Panc1 (cell line): ENCODE measurements around the gene NT5C1A.

Source experiments
- SIN3A ChIP-seq: IDR thresholded peaks from 2 replicates; pipeline ENCODE4 v1.6.1; 2012; ENCODE audit warnings: low read depth, mild to moderate bottlenecking, low read length, moderate library complexity, borderline replicate concordance; ENCODE audit not compliant: insufficient read depth
- TF ChIP-seq, protein P1 (sequence below): fragments of 450-650 bp; IDR thresholded peaks from 2 replicates; pipeline ENCODE4 v1.5.1; 2017; ENCODE audit warnings: mild to moderate bottlenecking

DNA sequence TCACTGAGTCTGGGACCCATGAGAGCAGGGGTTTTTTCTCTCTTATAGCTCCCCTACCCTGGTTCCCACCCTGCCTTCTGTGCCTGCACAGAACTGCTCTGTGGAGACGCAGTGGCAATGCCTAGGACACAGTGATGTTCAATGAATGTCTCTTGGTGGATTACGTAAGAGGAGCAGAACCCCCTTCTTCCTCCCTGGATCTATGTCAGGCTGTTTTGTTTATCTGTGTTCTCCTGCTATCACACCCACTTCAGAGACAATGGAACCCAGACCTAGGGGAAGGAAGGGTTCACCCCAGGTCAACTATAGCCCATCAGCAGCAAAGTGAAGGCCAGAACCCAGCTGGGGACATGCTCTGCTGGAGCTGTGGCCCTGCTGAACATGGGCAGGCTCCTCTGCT is 17.3 kb upstream of the NT5C1A start:
- TF ChIP-seq, protein P1, sequence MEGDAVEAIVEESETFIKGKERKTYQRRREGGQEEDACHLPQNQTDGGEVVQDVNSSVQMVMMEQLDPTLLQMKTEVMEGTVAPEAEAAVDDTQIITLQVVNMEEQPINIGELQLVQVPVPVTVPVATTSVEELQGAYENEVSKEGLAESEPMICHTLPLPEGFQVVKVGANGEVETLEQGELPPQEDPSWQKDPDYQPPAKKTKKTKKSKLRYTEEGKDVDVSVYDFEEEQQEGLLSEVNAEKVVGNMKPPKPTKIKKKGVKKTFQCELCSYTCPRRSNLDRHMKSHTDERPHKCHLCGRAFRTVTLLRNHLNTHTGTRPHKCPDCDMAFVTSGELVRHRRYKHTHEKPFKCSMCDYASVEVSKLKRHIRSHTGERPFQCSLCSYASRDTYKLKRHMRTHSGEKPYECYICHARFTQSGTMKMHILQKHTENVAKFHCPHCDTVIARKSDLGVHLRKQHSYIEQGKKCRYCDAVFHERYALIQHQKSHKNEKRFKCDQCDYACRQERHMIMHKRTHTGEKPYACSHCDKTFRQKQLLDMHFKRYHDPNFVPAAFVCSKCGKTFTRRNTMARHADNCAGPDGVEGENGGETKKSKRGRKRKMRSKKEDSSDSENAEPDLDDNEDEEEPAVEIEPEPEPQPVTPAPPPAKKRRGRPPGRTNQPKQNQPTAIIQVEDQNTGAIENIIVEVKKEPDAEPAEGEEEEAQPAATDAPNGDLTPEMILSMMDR: no peak
- no peak for TF ChIP-seq SIN3A
